ENCODE measurements around the gene LMO3. TPM values are rescaled to one million over a fixed set of nuclear protein-coding genes. Genes with fewer than 3 reads are reported as not detected.

Gene LMO3
- polyA plus RNA-seq (2014; cell fraction: cytosol; rRNA removed) = 8.3 and 9.6 TPM in 2 replicates
- polyA plus RNA-seq (2014; cell fraction: nucleus; rRNA removed) = 9.3 and 12.6 TPM in 2 replicates

- DNase-seq (ENCODE audit: low spot score) = no peak
These were observed at the start of gene LMO3 for GRCh38 chr12:16606117-16606200. Gene LMO3, minus strand, starts transcription at chr12:16606162. Its CDS starts 5,302 bp downstream, at chr12:16600860.

- no peak for DNase-seq (ENCODE audit: low spot score)
These were observed 30.6 kb upstream of the LMO3 start for GRCh38 chr12:16636435-16637055.

GRCh38 chr12:16634786-16635185, 28.8 kb upstream of the LMO3 start:
- DNase-seq (ENCODE audit: low spot score) = peak; percentile 74

- DNase-seq (ENCODE audit: low spot score) = no peak
These were observed 21.0 kb upstream of the LMO3 start for GRCh38 chr12:16626991-16627390.

GRCh38 chr12:16622338-16622737, 16.4 kb upstream of the LMO3 start:
- DNase-seq (ENCODE audit: low spot score) = no peak

GRCh38 chr12:16619537-16619936, 13.6 kb upstream of the LMO3 start:
- no peak for DNase-seq (ENCODE audit: low spot score)

GRCh38 chr12:16618256-16618655, 12.3 kb upstream of the LMO3 start:
- DNase-seq (ENCODE audit: low spot score) = no peak

- no peak for DNase-seq (ENCODE audit: low spot score)
These were observed 7.2 kb upstream of the LMO3 start for GRCh38 chr12:16613199-16613598.

- no peak for DNase-seq (ENCODE audit: low spot score)
These were observed 6.7 kb upstream of the LMO3 start for GRCh38 chr12:16612647-16613046.

GRCh38 chr12:16611146-16611545, 5.2 kb upstream of the LMO3 start:
- no peak for DNase-seq (ENCODE audit: low spot score)

GRCh38 chr12:16610743-16611142, 4.8 kb upstream of the LMO3 start:
- no peak for DNase-seq (ENCODE audit: low spot score)

GRCh38 chr12:16610001-16610585, 4.1 kb upstream of the LMO3 start:
- DNase-seq (ENCODE audit: low spot score) = peak; percentile 12

- DNase-seq (ENCODE audit: low spot score) = peak; percentile 24
These were observed 3.1 kb upstream of the LMO3 start for GRCh38 chr12:16608946-16609539.

- no peak for DNase-seq (ENCODE audit: low spot score)
These were observed 2.2 kb upstream of the LMO3 start for GRCh38 chr12:16607906-16608775.

GRCh38 chr12:16606991-16607390, 1.0 kb upstream of the LMO3 start:
- DNase-seq (ENCODE audit: low spot score) = peak; percentile 42

GRCh38 chr12:16606201-16606849, 363 bp upstream of the LMO3 start:
- peak; percentile 68 for DNase-seq (ENCODE audit: low spot score)

GRCh38 chr12:16605642-16606116, 283 bp downstream of the LMO3 start:
- DNase-seq (ENCODE audit: low spot score) = peak; percentile 39

GRCh38 chr12:16604596-16605252, 1.2 kb downstream of the LMO3 start:
- DNase-seq (ENCODE audit: low spot score) = peak; percentile 32

- peak; percentile 80 for DNase-seq (ENCODE audit: low spot score)
These were observed 1.9 kb downstream of the LMO3 start for GRCh38 chr12:16603916-16604575.

- DNase-seq (ENCODE audit: low spot score) = no peak
These were observed 2.6 kb downstream of the LMO3 start for GRCh38 chr12:16603260-16603915.
